Caco-2 (cell line): Measurements from ENCODE around the gene SRPK1. TPM values are rescaled to one million over a fixed set of nuclear protein-coding genes. Genes with fewer than 3 reads are reported as not detected.

Experiments used
- BruUV-seq: library from RNA; stranded (reverse); fragments of 400-500 nt; replicated peaks from 2 replicates; lab custom pipeline; 2021; lab: Mats Ljungman, UMichigan
- CTCF ChIA-PET: fragments of 300-600 bp; sonication (Branson Sonifier 250); formaldehyde crosslinking; loops from one replicate; lab custom pipeline; 2022; ENCODE audit warnings: antibody characterized with exemption; lab: Charles Lee
- POLR2A ChIA-PET: fragments of 300-600 bp; sonication (Branson Sonifier 250); formaldehyde crosslinking; loops from one replicate; lab custom pipeline; 2022; ENCODE audit warnings: antibody characterized with exemption; lab: Charles Lee
- DNase-seq, 2 experiments: peaks; one replicate each; pipeline versions ENCODE4 v3.0.0 to v3.0.0-alpha.2; 2020 to 2022
- H3K27me3 ChIP-seq: replicated peaks from 2 replicates; pipeline ENCODE4 v1.6.0; 2011; ENCODE audit warnings: low read length; ENCODE audit not compliant: control insufficient read depth, insufficient read depth
- H3K36me3 ChIP-seq: 2 replicates; pipeline ENCODE4 v1.5.1; 2011; ENCODE audit warnings: low read length; ENCODE audit not compliant: control insufficient read depth, insufficient read depth
- H3K4me1 ChIP-seq: fragments of 250-450 bp; sonication (Bioruptor Pico); 2 replicates; pipeline ENCODE4 v1.5.1; 2020; ENCODE audit warnings: mild to moderate bottlenecking
- H3K4me3 ChIP-seq: 2 replicates; pipeline ENCODE4 v1.5.1; 2011; ENCODE audit warnings: low read depth, mild to moderate bottlenecking, control low read depth, low read length
- H3K9me3 ChIP-seq: fragments of 250-450 bp; sonication (Bioruptor Pico); 2 replicates; pipeline ENCODE4 v1.5.1; 2020; ENCODE audit warnings: mild to moderate bottlenecking, moderate library complexity
- H3K27ac Mint-ChIP-seq: one replicate; pipeline ENCODE4 v1.8.0; 2022; ENCODE audit warnings: mixed read lengths; ENCODE audit not compliant: unreplicated experiment
- H3K27me3 Mint-ChIP-seq: one replicate; pipeline ENCODE4 v1.8.0; 2022; ENCODE audit warnings: mixed read lengths; ENCODE audit not compliant: insufficient read depth, unreplicated experiment
- H3K36me3 Mint-ChIP-seq: one replicate; pipeline ENCODE4 v1.8.0; 2022; ENCODE audit warnings: mild to moderate bottlenecking, mixed read lengths; ENCODE audit not compliant: insufficient read depth, unreplicated experiment
- H3K4me1 Mint-ChIP-seq: one replicate; pipeline ENCODE4 v1.8.0; 2022; ENCODE audit warnings: low read depth, mixed read lengths; ENCODE audit not compliant: unreplicated experiment
- H3K4me3 Mint-ChIP-seq: one replicate; pipeline ENCODE4 v1.8.0; 2022; ENCODE audit warnings: mild to moderate bottlenecking, moderate library complexity, mixed read lengths; ENCODE audit not compliant: unreplicated experiment
- H3K9me3 Mint-ChIP-seq: one replicate; pipeline ENCODE4 v1.8.0; 2022; ENCODE audit warnings: mixed read lengths; ENCODE audit not compliant: unreplicated experiment
- intact Hi-C: fragments of 100-400 bp; cut with micrococcal nuclease; formaldehyde crosslinking; loops from one replicate; pipeline ENCODE4 v1.10.0; 2022; ENCODE audit not compliant: unreplicated experiment
- total RNA-seq: library from RNA; stranded (reverse); gene quantifications from 2 replicates; pipeline ENCODE4 v1.2.3, GENCODE V29; 2022
- TF ChIP-seq, protein P1 (sequence below), 2 experiments: fragments of 200-600 bp in 1 of 2; IDR thresholded peaks; 1 replicate in 1 of 2; 2 replicates in 1 of 2; pipeline versions ENCODE4 v1.5.1 to v1.8.0; 2011 to 2022; ENCODE audit warnings: antibody characterized with exemption in 1 of 2, control low read depth in 1 of 2, inconsistent platforms in 1 of 2, low read depth in 1 of 2, low read length in 1 of 2, mild to moderate bottlenecking in 1 of 2, moderate library complexity in 1 of 2; ENCODE audit not compliant: insufficient read depth in 1 of 2, severe bottlenecking in 1 of 2, unreplicated experiment in 1 of 2

SRPK1 gene
- total RNA-seq, 1 experiment from 2014 or later, result 114 TPM

DNA sequence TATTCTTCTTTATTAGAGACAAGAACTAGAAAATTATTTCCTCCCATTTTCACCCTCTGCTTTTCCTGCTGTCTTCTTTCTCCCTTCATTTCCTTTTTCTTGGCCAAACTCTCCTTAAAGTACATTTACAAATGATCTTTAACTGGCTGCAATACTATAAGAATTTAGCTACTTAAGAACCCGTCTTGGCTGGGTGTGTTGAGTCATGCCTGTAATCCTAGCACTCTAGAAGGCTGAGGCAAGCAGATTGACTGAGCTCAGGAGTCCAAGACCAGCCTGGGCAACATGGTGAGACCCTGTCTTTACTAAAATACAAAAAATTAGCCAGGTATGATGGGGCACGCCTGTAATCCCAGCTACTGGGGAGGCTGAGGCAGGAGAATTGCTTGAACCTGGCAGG, 39.3 kb upstream of the SRPK1 start:
- Histone ChIP-seq H3K9me3 (no peaks in the 10 kb centered on the region), H3K27me3 (no peaks in the 10 kb centered on the region), H3K4me3 (no peak overlapping the region), H3K4me1 (peaks cover 49% of the 10 kb centered on the region), H3K36me3 (no peaks in the 10 kb centered on the region)
- DNase-seq, result no peak
- intact Hi-C loops, result loop anchor here (5.0 kb wide), 1 partner anchor 137 kb away; no protein-coding TSS in a partner anchor
- Mint-ChIP-seq H3K9me3 (no peaks in the 10 kb centered on the region), H3K27ac (no peak overlapping the region), H3K4me3 (no peak overlapping the region), H3K4me1 (peaks cover 33% of the 10 kb centered on the region), H3K36me3 (no peaks in the 10 kb centered on the region), H3K27me3 (no peaks in the 10 kb centered on the region)
- POLR2A ChIA-PET, result interaction anchor here (0.7 kb wide), 1 partner anchor 23 kb away, joined by 3 read pairs; no protein-coding TSS in a partner anchor
- no TSS peak for BruUV-seq
- TF ChIP-seq, protein P1, sequence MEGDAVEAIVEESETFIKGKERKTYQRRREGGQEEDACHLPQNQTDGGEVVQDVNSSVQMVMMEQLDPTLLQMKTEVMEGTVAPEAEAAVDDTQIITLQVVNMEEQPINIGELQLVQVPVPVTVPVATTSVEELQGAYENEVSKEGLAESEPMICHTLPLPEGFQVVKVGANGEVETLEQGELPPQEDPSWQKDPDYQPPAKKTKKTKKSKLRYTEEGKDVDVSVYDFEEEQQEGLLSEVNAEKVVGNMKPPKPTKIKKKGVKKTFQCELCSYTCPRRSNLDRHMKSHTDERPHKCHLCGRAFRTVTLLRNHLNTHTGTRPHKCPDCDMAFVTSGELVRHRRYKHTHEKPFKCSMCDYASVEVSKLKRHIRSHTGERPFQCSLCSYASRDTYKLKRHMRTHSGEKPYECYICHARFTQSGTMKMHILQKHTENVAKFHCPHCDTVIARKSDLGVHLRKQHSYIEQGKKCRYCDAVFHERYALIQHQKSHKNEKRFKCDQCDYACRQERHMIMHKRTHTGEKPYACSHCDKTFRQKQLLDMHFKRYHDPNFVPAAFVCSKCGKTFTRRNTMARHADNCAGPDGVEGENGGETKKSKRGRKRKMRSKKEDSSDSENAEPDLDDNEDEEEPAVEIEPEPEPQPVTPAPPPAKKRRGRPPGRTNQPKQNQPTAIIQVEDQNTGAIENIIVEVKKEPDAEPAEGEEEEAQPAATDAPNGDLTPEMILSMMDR (IDR thresholded peaks at IDR 0.05; ENCODE audit: insufficient read depth in 1 of 2, low read depth in 1 of 2, low read length in 1 of 2, severe bottlenecking in 1 of 2, unreplicated experiment in 1 of 2), result no peak
- CTCF ChIA-PET, result no interaction called here

- DNase-seq, result no peak
- Histone ChIP-seq H3K4me3 (no peak overlapping the region), H3K36me3 (no peaks in the 10 kb centered on the region), H3K4me1 (peaks cover 16% of the 10 kb centered on the region), H3K27me3 (no peaks in the 10 kb centered on the region), H3K9me3 (no peaks in the 10 kb centered on the region)
- intact Hi-C loops, result no loop called here
- Mint-ChIP-seq H3K27me3 (no peaks in the 10 kb centered on the region), H3K4me3 (no peak overlapping the region), H3K27ac (peak overlapping the region; percentile 2), H3K36me3 (no peaks in the 10 kb centered on the region), H3K4me1 (peaks cover 6% of the 10 kb centered on the region), H3K9me3 (no peaks in the 10 kb centered on the region)
- POLR2A ChIA-PET, result no interaction called here
- no TSS peak for BruUV-seq
- CTCF ChIA-PET, result no interaction called here
- TF ChIP-seq, protein P1 (IDR thresholded peaks at IDR 0.05; ENCODE audit: insufficient read depth in 1 of 2, low read depth in 1 of 2, low read length in 1 of 2, severe bottlenecking in 1 of 2, unreplicated experiment in 1 of 2), result peak in 1 of 2 experiments; percentile 20
Measured at GRCh38 chr6:35955970-35956369, 35.1 kb upstream of the SRPK1 start.

GRCh38 chr6:35955521-35955920, 34.6 kb upstream of the SRPK1 start:
- Histone ChIP-seq H3K4me3 (no peak overlapping the region), H3K9me3 (no peaks in the 10 kb centered on the region), H3K27me3 (no peaks in the 10 kb centered on the region), H3K4me1 (peaks cover 11% of the 10 kb centered on the region), H3K36me3 (no peaks in the 10 kb centered on the region)
- no peaks in the 10 kb centered on the region for H3K27me3 Mint-ChIP-seq
- H3K27ac Mint-ChIP-seq, result peak overlapping the region; percentile 2
- ChIA-PET POLR2A (no interaction called here), CTCF (no interaction called here)
- no peak for DNase-seq
- H3K4me1 Mint-ChIP-seq, result peaks cover 6% of the 10 kb centered on the region
- no peaks in the 10 kb centered on the region for H3K36me3 Mint-ChIP-seq
- TF ChIP-seq, protein P1 (IDR thresholded peaks at IDR 0.05; ENCODE audit: insufficient read depth in 1 of 2, low read depth in 1 of 2, low read length in 1 of 2, severe bottlenecking in 1 of 2, unreplicated experiment in 1 of 2), result no peak
- H3K4me3 Mint-ChIP-seq, result no peak overlapping the region
- BruUV-seq, result no TSS peak
- intact Hi-C loops, result no loop called here
- H3K9me3 Mint-ChIP-seq, result no peaks in the 10 kb centered on the region
